Stimulated activated naive CD8-positive, alpha-beta T cell treated with anti-CD3 and anti-CD28 coated beads, Interleukin-15, Interleukin-2, amounts not matched to agents 100 ng/mL and 50 ng/mL, for 24 hours (primary cell): Measurements from ENCODE around the gene PLPP7.
"Not testable (repeated sequence)": the region's sequence is repeated elsewhere in the genome, so short reads cannot be mapped to it uniquely, and the experiment has no call there.

ENCODE experiments used
- H3K27ac Mint-ChIP-seq: one replicate; pipeline ENCODE4 v1.8.0; 2021; ENCODE audit warnings: mild to moderate bottlenecking, mixed read lengths
- H3K27me3 Mint-ChIP-seq: one replicate; pipeline ENCODE4 v1.8.0; 2021; ENCODE audit warnings: mixed read lengths
- H3K36me3 Mint-ChIP-seq: one replicate; pipeline ENCODE4 v1.8.0; 2021; ENCODE audit warnings: low read depth, mixed read lengths
- H3K4me1 Mint-ChIP-seq: one replicate; pipeline ENCODE4 v1.8.0; 2021; ENCODE audit warnings: low read depth, mixed read lengths
- H3K4me3 Mint-ChIP-seq: one replicate; pipeline ENCODE4 v1.8.0; 2021; ENCODE audit warnings: mild to moderate bottlenecking, mixed read lengths
- H3K9me3 Mint-ChIP-seq: one replicate; pipeline ENCODE4 v1.8.0; 2021; ENCODE audit warnings: mixed read lengths

The PLPP7 gene

GRCh38 chr9:131260751-131261452, 28.6 kb upstream of the PLPP7 start:
- H3K36me3 Mint-ChIP-seq = peaks cover 40% of the 10 kb centered on the region
- no peaks in the 10 kb centered on the region for H3K27me3 Mint-ChIP-seq
- H3K27ac Mint-ChIP-seq = no peak overlapping the region
- peaks cover 68% of the 10 kb centered on the region for H3K4me1 Mint-ChIP-seq
- H3K9me3 Mint-ChIP-seq = no peaks in the 10 kb centered on the region
- H3K4me3 Mint-ChIP-seq = no peak overlapping the region

DNA sequence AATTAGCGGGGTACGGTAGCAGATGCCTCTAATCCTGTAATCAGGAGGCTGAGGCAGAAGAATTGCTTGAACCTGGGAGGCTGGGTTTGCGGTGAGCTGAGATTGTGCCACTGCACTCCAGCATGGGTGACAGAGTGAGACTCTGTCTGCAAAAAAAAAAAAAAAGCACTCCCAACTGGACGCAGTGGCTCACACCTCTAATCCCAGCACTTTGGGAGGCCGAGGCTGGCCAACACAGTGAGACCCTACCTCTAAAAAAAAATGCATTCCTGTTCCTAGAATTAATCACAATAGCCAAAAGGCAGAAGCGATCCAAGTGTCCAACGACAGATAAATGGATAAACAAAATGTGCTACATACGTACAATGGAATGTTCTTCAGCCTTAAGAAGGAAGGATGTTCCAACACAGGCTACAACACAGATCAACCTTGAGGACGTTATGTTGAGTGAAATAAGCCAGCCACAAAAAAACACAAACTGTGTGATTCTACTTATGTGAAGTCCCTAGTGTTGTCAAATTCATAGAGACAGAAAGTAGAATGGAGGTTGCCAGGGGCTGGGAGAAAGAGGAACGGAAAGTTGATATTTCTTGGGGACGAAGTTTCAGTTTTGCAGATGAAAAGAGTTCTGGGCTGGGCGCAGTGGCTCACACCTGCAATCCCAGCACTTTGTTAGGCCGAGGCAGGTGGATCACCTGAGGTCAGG, 27.0 kb upstream of the PLPP7 start:
- no peaks in the 10 kb centered on the region for H3K9me3 Mint-ChIP-seq
- H3K27ac Mint-ChIP-seq = peak overlapping the region; percentile 86
- no peaks in the 10 kb centered on the region for H3K27me3 Mint-ChIP-seq
- peaks cover 70% of the 10 kb centered on the region for H3K4me1 Mint-ChIP-seq
- peak overlapping the region; percentile 56 for H3K4me3 Mint-ChIP-seq
- peaks cover 40% of the 10 kb centered on the region for H3K36me3 Mint-ChIP-seq

DNA sequence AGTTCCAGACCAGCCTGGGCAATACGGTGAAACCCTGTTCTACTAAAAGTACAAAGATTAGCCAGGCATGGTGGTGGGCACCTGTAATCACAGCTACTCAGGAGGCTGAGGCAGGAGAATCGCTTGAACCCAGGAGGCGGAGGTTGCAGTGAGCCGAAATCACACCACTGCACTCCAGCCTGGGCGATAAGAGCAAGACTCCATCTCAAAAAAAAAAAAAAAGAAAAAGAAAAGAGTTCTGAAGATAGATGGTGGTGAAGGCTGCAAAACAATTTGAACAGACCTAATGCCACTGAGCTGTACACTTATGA, 26.5 kb upstream of the PLPP7 start:
- not testable (repeated sequence) for H3K27me3 Mint-ChIP-seq, H3K9me3 Mint-ChIP-seq
- peaks cover 40% of the 10 kb centered on the region for H3K36me3 Mint-ChIP-seq
- peak overlapping the region; percentile 56 for H3K4me3 Mint-ChIP-seq
- peak overlapping the region; percentile 86 for H3K27ac Mint-ChIP-seq
- H3K4me1 Mint-ChIP-seq = peaks cover 69% of the 10 kb centered on the region

DNA sequence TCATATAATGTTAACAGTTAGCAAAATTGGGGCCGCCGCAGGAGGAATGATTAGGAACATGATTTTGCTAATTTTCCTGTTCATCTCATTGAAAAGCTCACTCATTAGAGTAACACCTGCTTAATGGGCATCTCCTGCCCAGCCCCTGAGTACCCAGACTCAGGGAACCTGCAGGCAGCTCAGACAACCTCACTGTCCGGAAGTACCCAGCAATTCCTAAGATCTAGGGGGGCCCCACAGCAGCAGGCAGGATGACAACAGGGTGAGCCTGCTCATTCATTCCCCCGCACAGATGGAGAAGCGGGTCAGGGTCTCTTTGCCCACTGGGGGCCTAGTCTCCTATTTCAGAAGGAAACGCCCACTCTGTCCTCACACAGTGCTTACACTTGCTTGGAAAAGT, 25.8 kb upstream of the PLPP7 start:
- Mint-ChIP-seq H3K36me3 (peaks cover 40% of the 10 kb centered on the region), H3K27ac (peak overlapping the region; percentile 71), H3K4me1 (peaks cover 74% of the 10 kb centered on the region), H3K4me3 (peak overlapping the region; percentile 64), H3K27me3 (no peaks in the 10 kb centered on the region), H3K9me3 (no peaks in the 10 kb centered on the region)

DNA sequence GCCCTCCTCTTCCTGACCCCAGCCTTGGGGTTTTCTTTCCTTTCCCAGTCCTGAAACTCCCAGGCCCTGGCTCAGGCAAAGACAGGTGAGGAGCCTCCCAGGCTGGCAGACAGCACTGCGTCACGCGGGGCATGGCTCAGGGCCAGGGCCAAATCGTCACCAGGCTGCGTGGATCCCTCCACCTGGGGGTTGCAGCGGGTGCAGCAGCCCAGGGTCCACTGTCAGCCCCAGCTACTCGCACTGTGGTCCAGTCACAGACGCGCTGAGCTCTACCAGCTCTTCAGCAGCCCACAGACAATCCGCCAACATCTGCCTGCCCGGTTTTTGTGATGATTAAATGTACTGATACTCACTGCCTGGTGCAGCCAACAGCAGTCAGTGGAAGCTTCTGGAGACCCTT, 25.3 kb upstream of the PLPP7 start:
- no peaks in the 10 kb centered on the region for H3K9me3 Mint-ChIP-seq
- H3K27ac Mint-ChIP-seq = peak overlapping the region; percentile 93
- H3K4me3 Mint-ChIP-seq = peak overlapping the region; percentile 64
- H3K4me1 Mint-ChIP-seq = peaks cover 79% of the 10 kb centered on the region
- H3K36me3 Mint-ChIP-seq = peaks cover 40% of the 10 kb centered on the region
- H3K27me3 Mint-ChIP-seq = no peaks in the 10 kb centered on the region

DNA sequence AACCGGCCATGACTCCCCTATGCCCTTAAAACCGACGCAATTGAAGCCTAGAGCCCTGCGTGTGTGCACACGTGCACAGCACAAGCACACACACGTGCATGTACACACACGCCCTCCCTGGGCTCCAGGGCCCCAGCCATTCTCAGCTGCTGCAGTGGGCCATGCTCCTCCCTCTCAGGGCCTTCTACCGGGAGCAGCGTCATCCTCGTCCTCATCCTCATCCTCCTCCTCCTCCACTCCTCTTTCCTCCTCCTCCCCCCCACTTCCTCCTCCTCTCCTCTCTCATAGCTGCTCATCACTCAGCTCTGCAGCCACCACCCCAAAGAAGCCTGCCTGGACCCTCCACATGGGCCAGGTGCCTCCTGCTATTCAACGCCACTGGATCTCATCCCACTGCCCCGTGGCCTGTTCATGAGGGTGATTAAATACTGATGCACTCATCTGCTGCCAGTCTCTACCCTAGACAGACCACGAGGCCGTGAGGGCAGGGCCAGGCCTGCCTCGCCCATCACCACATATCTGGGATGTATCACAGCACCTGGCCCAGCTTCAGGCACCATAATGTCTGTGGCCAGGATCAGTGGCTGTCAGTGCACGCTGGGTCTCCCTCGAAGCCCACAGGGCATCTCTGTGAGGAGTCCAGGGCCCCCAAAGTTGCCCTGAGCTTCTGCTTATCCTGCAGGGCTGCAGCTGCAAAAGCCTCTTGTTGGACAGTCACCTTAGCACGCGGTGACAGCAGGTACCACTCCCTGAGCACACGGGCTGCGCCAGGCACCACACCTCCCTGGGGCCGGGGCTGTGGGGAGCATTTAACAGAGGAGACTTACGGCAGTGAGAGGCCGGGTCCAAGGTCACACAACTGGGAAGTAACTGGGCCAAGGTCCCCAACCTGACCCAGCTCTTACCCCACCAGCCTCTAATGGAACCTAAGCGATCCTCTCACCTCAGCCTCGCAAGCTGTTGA, 23.0 kb upstream of the PLPP7 start:
- Mint-ChIP-seq H3K9me3 (no peaks in the 10 kb centered on the region), H3K4me1 (peaks cover 93% of the 10 kb centered on the region), H3K27me3 (no peaks in the 10 kb centered on the region), H3K36me3 (peaks cover 27% of the 10 kb centered on the region), H3K4me3 (peak overlapping the region; percentile 77), H3K27ac (peak overlapping the region; percentile 93)

DNA sequence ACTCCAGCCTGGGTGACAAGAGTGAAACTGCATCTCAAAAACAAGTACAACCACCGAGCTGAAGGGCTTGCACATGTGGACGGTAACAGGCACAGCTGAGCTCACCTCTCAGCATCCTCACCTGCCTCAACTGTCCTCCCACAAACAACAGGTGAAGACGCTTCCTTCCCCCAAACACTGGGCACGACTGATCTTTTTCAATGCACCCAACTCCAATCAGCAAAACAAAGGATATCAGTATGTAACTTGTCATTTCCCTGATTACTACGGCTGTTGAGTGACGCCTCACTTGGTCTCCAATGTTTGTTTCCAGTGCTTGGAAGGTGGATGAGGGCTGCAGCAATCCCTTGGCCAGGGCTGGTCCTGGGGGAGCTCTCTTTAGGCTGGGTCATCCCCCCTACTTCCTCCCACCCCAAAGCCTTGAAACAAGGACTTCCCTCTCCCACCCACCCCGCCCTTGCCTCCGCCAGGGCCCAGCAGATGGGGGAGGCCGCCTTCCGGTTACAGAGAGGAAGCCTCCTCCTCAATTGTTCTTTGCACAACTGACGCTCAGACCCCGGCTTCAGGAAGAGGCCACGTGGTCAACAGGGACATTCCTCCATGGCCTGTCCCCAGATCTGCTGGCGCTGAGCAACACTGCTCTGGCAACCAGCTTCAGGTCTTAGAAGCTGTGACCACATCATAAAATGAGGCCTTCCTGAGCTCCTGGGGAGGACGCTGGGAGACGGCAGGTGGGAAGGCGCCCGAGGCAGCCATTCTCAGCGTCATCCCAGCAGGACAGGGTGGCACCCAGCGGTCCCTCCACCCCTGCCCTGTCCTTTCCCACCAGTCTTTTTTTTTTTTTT, 19.1 kb upstream of the PLPP7 start:
- Mint-ChIP-seq H3K27ac (peak overlapping the region; percentile 97), H3K9me3 (no peaks in the 10 kb centered on the region), H3K27me3 (no peaks in the 10 kb centered on the region), H3K4me1 (peaks cover 72% of the 10 kb centered on the region), H3K36me3 (peaks cover 30% of the 10 kb centered on the region), H3K4me3 (peak overlapping the region; percentile 92)

DNA sequence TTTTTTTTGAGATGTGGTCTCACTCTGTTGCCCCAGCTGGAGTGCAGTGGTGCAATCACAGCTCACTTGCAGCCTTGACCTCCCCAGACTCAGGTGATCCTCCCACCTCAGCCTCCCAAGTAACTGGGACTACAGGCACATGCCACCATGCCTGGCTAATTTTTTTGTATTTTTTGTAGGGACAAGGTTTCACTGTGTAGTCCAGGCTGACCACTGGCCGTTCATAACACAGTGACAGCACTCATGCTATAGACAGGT, 18.6 kb upstream of the PLPP7 start:
- H3K4me3 Mint-ChIP-seq = peak overlapping the region; percentile 92
- H3K36me3 Mint-ChIP-seq = peaks cover 35% of the 10 kb centered on the region
- H3K4me1 Mint-ChIP-seq = peaks cover 67% of the 10 kb centered on the region
- peak overlapping the region; percentile 97 for H3K27ac Mint-ChIP-seq
- not testable (repeated sequence) for H3K9me3 Mint-ChIP-seq, H3K27me3 Mint-ChIP-seq

DNA sequence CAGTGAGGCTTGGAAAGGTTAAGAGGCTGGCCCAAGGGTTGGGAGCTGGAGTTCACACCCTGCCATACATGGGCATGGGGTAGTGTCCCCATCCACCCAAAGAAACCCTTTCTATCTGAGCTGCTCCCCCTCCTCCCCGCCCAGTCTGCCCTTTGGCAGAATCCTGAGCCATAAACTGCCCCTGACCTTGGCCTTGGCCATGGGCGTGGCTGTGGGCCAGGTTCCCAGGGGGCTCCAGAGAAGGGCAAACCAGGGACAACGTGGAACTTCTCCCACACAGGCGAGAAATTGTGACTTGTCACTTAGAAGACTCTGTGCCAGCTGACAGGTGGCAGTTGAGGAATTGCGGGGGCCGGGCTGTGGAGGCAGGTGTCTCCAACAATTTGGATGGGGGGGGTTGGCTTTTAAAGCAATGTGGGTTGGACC, 18.0 kb upstream of the PLPP7 start:
- Mint-ChIP-seq H3K27me3 (no peaks in the 10 kb centered on the region), H3K4me1 (peaks cover 61% of the 10 kb centered on the region), H3K9me3 (no peaks in the 10 kb centered on the region), H3K27ac (peak overlapping the region; percentile 97), H3K36me3 (peaks cover 40% of the 10 kb centered on the region), H3K4me3 (peak overlapping the region; percentile 92)

GRCh38 chr9:131272212-131272611, 17.3 kb upstream of the PLPP7 start:
- no peaks in the 10 kb centered on the region for H3K27me3 Mint-ChIP-seq
- peaks cover 54% of the 10 kb centered on the region for H3K4me1 Mint-ChIP-seq
- H3K4me3 Mint-ChIP-seq = peak overlapping the region; percentile 92
- H3K27ac Mint-ChIP-seq = peak overlapping the region; percentile 97
- no peaks in the 10 kb centered on the region for H3K9me3 Mint-ChIP-seq
- peaks cover 40% of the 10 kb centered on the region for H3K36me3 Mint-ChIP-seq

DNA sequence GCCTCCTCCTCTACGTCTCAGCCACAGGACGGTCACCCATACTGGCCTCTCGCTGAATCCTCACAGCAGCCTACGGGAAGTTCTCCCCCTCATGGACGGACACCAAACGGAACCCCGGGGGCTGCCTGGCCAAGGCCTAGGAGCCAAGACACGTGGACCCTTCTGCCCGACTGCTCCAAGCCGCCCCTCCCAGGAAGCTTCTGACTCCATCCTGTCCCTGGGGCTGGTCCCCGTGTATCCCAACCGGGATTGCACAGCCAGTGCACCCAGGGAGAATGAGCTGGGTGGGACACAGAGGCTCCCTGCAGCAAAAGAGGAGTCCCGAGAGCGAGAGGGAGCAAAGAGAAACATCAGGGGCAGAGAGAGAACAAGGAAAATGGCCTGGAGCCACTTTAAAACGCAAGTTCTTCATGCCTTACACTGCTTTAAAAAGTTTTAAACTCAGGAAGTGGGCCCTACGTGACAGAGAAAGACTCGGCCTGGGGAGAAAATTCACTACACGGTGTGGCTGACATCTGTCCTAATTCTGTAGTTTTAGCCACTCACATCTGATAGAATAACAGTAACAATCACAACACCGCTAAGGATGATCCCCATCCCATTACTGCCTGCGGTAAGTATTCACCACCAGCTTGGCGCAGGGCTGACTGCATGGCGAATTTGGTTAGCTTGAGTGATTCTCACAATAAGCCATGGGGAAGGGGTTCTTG, 16.2 kb upstream of the PLPP7 start:
- Mint-ChIP-seq H3K27ac (peak overlapping the region; percentile 97), H3K36me3 (peaks cover 40% of the 10 kb centered on the region), H3K9me3 (no peaks in the 10 kb centered on the region), H3K27me3 (no peaks in the 10 kb centered on the region), H3K4me1 (peaks cover 48% of the 10 kb centered on the region), H3K4me3 (peak overlapping the region; percentile 92)

DNA sequence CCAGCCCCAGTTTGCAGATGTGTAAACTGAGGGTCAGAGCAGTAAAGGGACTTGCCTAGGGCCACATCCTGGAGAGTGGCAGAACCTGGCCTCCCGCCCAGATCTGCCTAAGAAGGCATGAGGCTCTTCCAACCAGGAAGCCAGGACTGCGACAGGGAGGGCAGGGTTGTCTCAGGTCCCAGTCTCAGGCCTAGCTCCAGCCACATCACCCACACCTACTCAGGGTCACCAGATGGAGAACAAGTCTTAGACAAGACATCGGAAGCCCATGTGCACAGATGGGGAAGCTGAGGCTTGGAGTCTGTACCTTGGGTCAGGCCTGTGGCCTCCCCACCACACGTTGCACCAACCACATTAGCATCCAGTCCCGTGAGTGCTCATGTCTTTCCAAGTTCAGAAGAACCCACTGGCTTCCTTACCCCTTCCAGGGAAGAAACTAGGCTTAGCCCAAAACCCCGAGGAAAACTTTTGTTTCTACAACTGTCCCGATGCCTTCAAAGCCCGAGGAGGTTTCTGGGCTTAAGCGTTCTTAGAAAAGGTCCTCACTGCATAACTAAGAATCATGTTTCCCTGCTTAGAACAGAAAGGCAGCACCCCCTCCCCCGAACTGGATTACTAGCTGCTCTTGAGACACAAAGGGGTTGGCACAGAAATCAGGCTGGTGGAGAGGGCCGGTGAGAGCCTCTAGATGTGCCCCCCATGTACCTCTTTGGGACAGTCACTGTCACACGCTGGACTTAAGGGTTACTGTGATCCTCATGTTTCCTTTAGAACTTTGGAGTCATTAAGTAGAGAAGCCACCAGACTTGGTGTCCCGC, 15.5 kb upstream of the PLPP7 start:
- H3K27ac Mint-ChIP-seq = peak overlapping the region; percentile 97
- peaks cover 46% of the 10 kb centered on the region for H3K4me1 Mint-ChIP-seq
- no peaks in the 10 kb centered on the region for H3K9me3 Mint-ChIP-seq
- peaks cover 40% of the 10 kb centered on the region for H3K36me3 Mint-ChIP-seq
- no peaks in the 10 kb centered on the region for H3K27me3 Mint-ChIP-seq
- peak overlapping the region; percentile 92 for H3K4me3 Mint-ChIP-seq

DNA sequence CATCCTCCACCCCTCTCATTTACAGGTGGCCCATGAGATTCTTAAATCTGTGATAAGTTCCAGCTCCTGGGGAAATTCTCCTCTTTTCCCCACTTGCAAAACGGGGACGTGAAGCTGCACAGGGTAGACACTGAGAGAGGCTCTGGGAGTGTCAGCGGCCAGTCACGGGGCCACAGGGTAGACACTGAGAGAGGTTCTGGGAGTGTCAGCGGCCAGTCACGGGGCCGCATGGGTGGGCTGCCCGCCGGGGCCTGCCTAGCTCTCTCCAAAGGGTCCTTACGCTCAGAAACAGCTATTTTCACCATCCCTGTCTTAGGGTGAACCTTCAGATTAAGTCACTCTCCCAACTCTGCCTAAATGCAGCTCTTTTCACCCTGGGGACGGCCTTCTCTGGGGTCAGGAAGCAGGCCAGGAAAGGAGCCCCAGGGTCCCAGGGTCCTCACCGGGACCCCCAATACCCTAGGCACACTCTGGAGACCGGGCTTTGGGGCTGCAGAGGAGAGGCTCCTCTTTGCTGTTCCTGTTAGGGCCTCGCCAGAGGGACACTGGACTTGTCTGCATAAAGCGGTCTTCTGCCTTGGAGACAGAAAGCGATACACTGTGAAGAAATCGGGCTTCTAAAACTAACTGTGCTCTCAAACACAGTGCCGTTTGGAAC, 14.7 kb upstream of the PLPP7 start:
- Mint-ChIP-seq H3K4me1 (peaks cover 42% of the 10 kb centered on the region), H3K27me3 (no peaks in the 10 kb centered on the region), H3K9me3 (no peaks in the 10 kb centered on the region), H3K4me3 (peak overlapping the region; percentile 92), H3K27ac (peak overlapping the region; percentile 97), H3K36me3 (peaks cover 40% of the 10 kb centered on the region)
